Smooth muscle cell (in vitro differentiated cells): Measurements from ENCODE around the gene AATK. TPM values are rescaled to one million over a fixed set of nuclear protein-coding genes. Genes with fewer than 3 reads are reported as not detected.

Experiments
- DNase-seq: peaks from one replicate; lab custom pipeline; 2025; ENCODE audit not compliant: unreplicated experiment; lab: John Stamatoyannopoulos, UW
- H2AFZ ChIP-seq: fragments of 200-600 bp; sonication (generic); 2 replicates; pipeline ENCODE4 v1.6.0; 2016; ENCODE audit warnings: antibody characterized with exemption, low read depth, mild to moderate bottlenecking
- H3F3A ChIP-seq: fragments of 200-600 bp; sonication (generic); 2 replicates; pipeline ENCODE4 v1.6.0; 2017; ENCODE audit warnings: antibody characterized with exemption, low read depth
- H3K27ac ChIP-seq: fragments of 200-600 bp; sonication (generic); 2 replicates; pipeline ENCODE4 v1.5.1; 2016; ENCODE audit warnings: low read depth, mild to moderate bottlenecking
- H3K27me3 ChIP-seq: fragments of 200-600 bp; sonication (generic); 2 replicates; pipeline ENCODE4 v1.6.1; 2016; ENCODE audit warnings: low read depth, mild to moderate bottlenecking
- H3K36me3 ChIP-seq: fragments of 200-600 bp; sonication (generic); 2 replicates; pipeline ENCODE4 v1.5.1; 2016; ENCODE audit warnings: low read depth
- H3K4me1 ChIP-seq: fragments of 200-600 bp; sonication (generic); 2 replicates; pipeline ENCODE4 v1.5.1; 2016; ENCODE audit warnings: low read depth
- H3K4me2 ChIP-seq: fragments of 200-600 bp; sonication (generic); 2 replicates; pipeline ENCODE4 v1.6.0; 2016; ENCODE audit warnings: mild to moderate bottlenecking
- H3K4me3 ChIP-seq: fragments of 200-600 bp; sonication (generic); 2 replicates; pipeline ENCODE4 v1.5.1; 2016; ENCODE audit warnings: mild to moderate bottlenecking
- H3K79me2 ChIP-seq: fragments of 200-600 bp; sonication (generic); 2 replicates; pipeline ENCODE4 v1.6.0; 2016; ENCODE audit warnings: low read depth, mild to moderate bottlenecking
- H3K9ac ChIP-seq: fragments of 200-600 bp; sonication (generic); 2 replicates; pipeline ENCODE4 v1.6.0; 2016; ENCODE audit warnings: low read depth
- H3K9me3 ChIP-seq: fragments of 200-600 bp; sonication (generic); replicated peaks from 2 replicates; pipeline ENCODE4 v1.5.1; 2016; ENCODE audit warnings: low read depth
- H4K20me1 ChIP-seq: fragments of 200-600 bp; sonication (generic); 2 replicates; pipeline ENCODE4 v1.6.0; 2016; ENCODE audit warnings: low read depth
- CTCF ChIP-seq: fragments of 200-600 bp; sonication (generic); IDR thresholded peaks from 2 replicates; pipeline ENCODE4 v1.5.1; 2017; ENCODE audit warnings: borderline replicate concordance, mild to moderate bottlenecking, antibody characterized with exemption; ENCODE audit not compliant: insufficient read depth, poor library complexity, severe bottlenecking
- WGBS: methylation state at CpG from one replicate; pipeline ENCODE4 v1.1.7; 2016; ENCODE audit warnings: low lambda C conversion rate; 5-methylcytosine and 5-hydroxymethylcytosine counted together
- polyA plus RNA-seq: library from polyadenylated mRNA; unstranded; fragments of >200 nt; fragmentation: Nextera tagmentation; extraction: Ambion mirVana; gene quantifications from 2 replicates; pipeline ENCODE4 v1.2.1, GENCODE V29; 2016
- total RNA-seq: library from RNA; depleted of rRNA; stranded (reverse); fragments of >200 nt; gene quantifications from 2 replicates; pipeline ENCODE4 v1.2.3, GENCODE V29; 2014

AATK gene
- total and polyA plus RNA-seq, 2 experiments from 2014 or later, result 0.61 to 0.67 TPM

- no peaks in the 10 kb centered on the region for H3K27me3 ChIP-seq
- no peaks in the 10 kb centered on the region for H3K9me3 ChIP-seq
- no peak overlapping the region for H3K9ac ChIP-seq
- 86% methylated on average over 10 of the region's 10 CpGs for WGBS
- H2AFZ ChIP-seq, result no peak overlapping the region
- no peaks in the 10 kb centered on the region for H3F3A ChIP-seq
- H4K20me1 ChIP-seq, result peaks cover 27% of the 10 kb centered on the region
- no peak overlapping the region for H3K4me2 ChIP-seq
- no peak for DNase-seq
- no peaks in the 10 kb centered on the region for H3K36me3 ChIP-seq
- no peaks in the 10 kb centered on the region for H3K79me2 ChIP-seq
- no peak for TF ChIP-seq CTCF
- H3K27ac ChIP-seq, result no peak overlapping the region
- no peaks in the 10 kb centered on the region for H3K4me1 ChIP-seq
- H3K4me3 ChIP-seq, result no peak overlapping the region
Observed at GRCh38 chr17:81111066-81111465, 55.0 kb downstream of the AATK start.

- Histone ChIP-seq H3K4me3 (no peak overlapping the region), H2AFZ (no peak overlapping the region), H3K27ac (no peak overlapping the region), H4K20me1 (peaks cover 27% of the 10 kb centered on the region), H3K79me2 (no peaks in the 10 kb centered on the region), H3K27me3 (no peaks in the 10 kb centered on the region), H3F3A (no peaks in the 10 kb centered on the region), H3K9ac (no peak overlapping the region), H3K4me2 (no peak overlapping the region), H3K4me1 (no peaks in the 10 kb centered on the region), H3K9me3 (no peaks in the 10 kb centered on the region), H3K36me3 (no peaks in the 10 kb centered on the region)
- WGBS, result 91% methylated on average over 24 of the region's 30 CpGs
- DNase-seq, result no peak
- TF ChIP-seq CTCF, result no peak
Observed at GRCh38 chr17:81110488-81111040, 55.5 kb downstream of the AATK start.

GRCh38 chr17:81109957-81110356, 56.1 kb downstream of the AATK start:
- H3K79me2 ChIP-seq, result no peaks in the 10 kb centered on the region
- DNase-seq, result no peak
- no peak overlapping the region for H3K9ac ChIP-seq
- no peak overlapping the region for H2AFZ ChIP-seq
- H3K27ac ChIP-seq, result no peak overlapping the region
- H3K4me1 ChIP-seq, result no peaks in the 10 kb centered on the region
- H3K4me2 ChIP-seq, result no peak overlapping the region
- WGBS, result 75% methylated on average over 22 of the region's 22 CpGs
- peaks cover 27% of the 10 kb centered on the region for H4K20me1 ChIP-seq
- TF ChIP-seq CTCF, result no peak
- no peaks in the 10 kb centered on the region for H3F3A ChIP-seq
- no peaks in the 10 kb centered on the region for H3K27me3 ChIP-seq
- no peaks in the 10 kb centered on the region for H3K9me3 ChIP-seq
- no peaks in the 10 kb centered on the region for H3K36me3 ChIP-seq
- no peak overlapping the region for H3K4me3 ChIP-seq

- Histone ChIP-seq H3K4me1 (no peaks in the 10 kb centered on the region), H3F3A (no peaks in the 10 kb centered on the region), H3K4me3 (no peak overlapping the region), H4K20me1 (peaks cover 27% of the 10 kb centered on the region), H3K27me3 (no peaks in the 10 kb centered on the region), H2AFZ (no peak overlapping the region), H3K36me3 (no peaks in the 10 kb centered on the region), H3K27ac (no peak overlapping the region), H3K9me3 (no peaks in the 10 kb centered on the region), H3K9ac (no peak overlapping the region), H3K4me2 (no peak overlapping the region), H3K79me2 (no peaks in the 10 kb centered on the region)
- DNase-seq, result no peak
- 89% methylated on average over 9 of the region's 9 CpGs for WGBS
- no peak for TF ChIP-seq CTCF
Observed at GRCh38 chr17:81108220-81108619, 57.8 kb downstream of the AATK start.
